Islet precursor cell (in vitro differentiated cells): ENCODE results near the gene HBD.
"Not testable (repeated sequence)": the region's sequence is repeated elsewhere in the genome, so short reads cannot be mapped to it uniquely, and the experiment has no call there.

Experiments
- DNase-seq: peaks from one replicate; pipeline ENCODE4 v3.0.0-alpha.2; 2018

Gene HBD

GRCh38 chr11:5234381-5234834, at the start of gene HBD:
Gene HBD, minus strand, starts transcription at chr11:5234483. Its CDS starts 50 bp downstream, at chr11:5234433.
- no peak for DNase-seq

- no peak for DNase-seq
Measured at GRCh38 chr11:5283882-5284281, 49.6 kb upstream of the HBD start.

- no peak for DNase-seq
Measured at GRCh38 chr11:5283086-5283485, 48.8 kb upstream of the HBD start.

DNA sequence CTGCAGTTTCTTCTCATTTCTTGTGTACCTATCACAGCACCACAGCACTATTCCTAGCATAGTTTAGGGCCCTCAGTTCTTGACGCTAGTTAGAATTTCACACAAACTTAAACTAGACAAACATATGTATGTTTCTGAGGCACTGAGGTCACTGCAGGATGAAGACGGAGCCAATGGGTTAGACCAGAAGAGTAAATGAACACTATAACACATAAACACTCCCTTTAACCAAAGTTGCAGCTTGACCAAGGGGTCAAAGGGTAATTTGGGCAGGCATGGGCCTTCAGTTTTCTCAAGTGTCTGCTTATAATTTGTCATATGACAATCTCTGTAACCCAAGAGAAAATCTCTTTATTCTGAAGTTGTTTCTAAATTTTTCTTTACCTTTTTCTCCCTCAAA, 48.3 kb upstream of the HBD start:
- no peak for DNase-seq

GRCh38 chr11:5281596-5281995, 47.3 kb upstream of the HBD start:
- DNase-seq = no peak

DNA sequence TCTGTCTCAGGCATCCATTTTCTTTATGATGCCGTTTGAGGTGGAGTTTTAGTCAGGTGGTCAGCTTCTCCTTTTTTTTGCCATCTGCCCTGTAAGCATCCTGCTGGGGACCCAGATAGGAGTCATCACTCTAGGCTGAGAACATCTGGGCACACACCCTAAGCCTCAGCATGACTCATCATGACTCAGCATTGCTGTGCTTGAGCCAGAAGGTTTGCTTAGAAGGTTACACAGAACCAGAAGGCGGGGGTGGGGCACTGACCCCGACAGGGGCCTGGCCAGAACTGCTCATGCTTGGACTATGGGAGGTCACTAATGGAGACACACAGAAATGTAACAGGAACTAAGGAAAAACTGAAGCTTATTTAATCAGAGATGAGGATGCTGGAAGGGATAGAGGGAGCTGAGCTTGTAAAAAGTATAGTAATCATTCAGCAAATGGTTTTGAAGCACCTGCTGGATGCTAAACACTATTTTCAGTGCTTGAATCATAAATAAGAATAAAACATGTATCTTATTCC, 46.4 kb upstream of the HBD start:
- peak; percentile 97 for DNase-seq

DNA sequence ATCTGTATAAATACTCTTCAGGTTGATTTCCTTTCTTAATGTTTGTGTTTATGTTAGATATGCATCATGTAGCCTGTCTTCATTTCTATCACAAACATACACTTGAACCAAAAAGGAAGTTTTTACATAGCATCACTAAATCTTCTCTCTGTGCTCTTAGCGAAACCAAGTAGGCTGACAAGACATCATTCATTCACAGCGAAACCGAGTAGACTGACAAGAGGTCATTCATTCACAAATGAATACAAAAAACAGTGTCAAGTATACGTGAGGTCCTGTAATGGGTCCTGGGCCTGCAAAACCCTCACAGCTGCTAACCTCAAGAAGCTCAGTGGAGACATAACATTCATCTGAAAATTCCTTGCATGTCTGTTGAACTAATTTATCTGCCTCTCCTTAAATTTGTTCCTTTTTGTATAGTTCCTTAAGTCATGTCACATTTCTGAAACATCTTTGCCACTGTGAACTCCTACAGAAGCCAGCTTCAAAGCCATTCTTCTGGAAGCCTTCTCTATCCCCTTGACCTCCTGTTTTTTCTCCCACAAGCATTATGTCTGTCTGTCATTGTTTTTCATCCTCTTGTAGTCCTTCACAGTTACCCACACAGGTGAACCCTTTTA, 45.3 kb upstream of the HBD start:
- DNase-seq = no peak

DNA sequence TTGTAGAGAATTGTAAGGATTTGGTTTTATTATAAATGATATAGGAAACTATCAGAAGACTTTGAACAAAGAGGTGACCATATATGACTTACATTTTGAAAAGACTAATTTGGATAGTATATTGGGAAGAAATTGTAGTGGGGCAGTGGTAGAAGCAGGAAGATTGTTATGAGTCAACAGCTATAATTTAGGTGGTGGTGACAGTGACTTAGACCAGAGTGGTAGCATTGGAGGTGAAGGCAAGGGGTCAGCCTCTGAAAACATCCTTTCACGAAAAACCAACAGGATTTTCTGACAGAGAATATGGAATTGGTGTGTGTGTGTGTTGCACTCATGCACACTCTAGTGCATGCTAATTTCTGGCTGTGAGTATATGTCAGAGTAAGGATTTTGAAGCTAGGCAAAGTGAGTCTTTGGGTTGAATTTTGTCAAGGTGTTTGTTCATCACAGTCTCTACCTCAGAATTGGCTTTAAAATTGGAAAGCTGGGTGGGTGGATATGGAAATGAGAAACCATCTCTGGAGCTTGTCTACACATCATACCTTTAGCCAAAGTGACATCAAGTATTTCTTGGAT, 43.6 kb upstream of the HBD start:
- no peak for DNase-seq

- DNase-seq = no peak
Measured at GRCh38 chr11:5276697-5277096, 42.4 kb upstream of the HBD start.

DNA sequence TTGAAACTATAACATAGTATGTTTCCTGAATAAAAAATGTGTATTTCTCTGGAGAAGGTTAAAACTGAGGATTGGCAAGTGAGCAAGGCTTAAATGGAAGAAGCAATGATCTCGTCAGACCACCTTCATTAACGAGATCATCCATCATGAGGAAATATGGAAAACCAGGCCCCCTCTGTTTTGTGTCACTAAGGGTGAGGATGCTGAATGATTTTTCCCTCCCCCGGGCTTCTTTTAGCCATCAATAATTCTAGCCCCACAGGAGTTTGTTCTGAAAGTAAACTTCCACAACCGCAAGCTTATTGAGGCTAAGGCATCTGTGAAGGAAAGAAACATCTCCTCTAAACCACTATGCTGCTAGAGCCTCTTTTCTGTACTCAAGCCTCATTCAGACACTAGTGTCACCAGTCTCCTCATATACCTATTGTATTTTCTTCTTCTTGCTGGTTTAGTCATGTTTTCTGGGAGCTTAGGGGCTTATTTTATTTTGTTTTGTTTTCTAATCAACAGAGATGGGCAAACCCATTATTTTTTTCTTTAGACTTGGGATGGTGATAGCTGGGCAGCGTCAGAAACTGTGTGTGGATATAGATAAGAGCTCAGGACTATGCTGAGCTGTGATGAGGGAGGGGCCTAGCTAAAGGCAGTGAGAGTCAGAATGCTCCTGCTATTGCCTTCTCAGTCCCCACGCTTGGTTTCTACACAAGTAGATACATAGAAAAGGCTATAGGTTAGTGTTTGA, 41.3 kb upstream of the HBD start:
- DNase-seq = no peak

DNA sequence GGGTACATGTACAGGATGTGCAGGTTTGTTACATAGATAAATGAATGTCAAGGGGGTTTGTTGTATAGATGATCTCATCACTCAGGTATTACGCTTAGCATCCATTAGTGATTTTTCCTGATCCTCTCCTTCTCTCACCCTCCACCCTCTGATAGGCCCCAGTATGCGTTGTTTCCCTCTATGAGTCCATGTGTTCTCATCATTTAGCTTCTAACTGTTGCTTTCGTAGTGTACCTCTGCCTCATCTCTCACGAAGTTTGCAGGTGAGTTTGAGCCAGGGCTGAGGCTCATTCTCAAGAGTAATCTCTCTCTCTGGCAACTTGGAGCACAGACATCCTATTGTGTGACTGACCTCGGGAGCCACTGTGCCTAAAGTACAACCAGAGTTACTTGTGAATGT, 40.1 kb upstream of the HBD start:
- peak; percentile 67 for DNase-seq

GRCh38 chr11:5272395-5273017, 38.2 kb upstream of the HBD start:
- DNase-seq = no peak

GRCh38 chr11:5269715-5270147, 35.4 kb upstream of the HBD start, which contains the start of gene HBE1:
Gene HBE1, minus strand, starts transcription at chr11:5269945. Its CDS starts 55 bp downstream, at chr11:5269890.
- no peak for DNase-seq

GRCh38 chr11:5267033-5267563, 32.8 kb upstream of the HBD start:
- DNase-seq = no peak

- DNase-seq = no peak
Measured at GRCh38 chr11:5266609-5267008, 32.3 kb upstream of the HBD start.

DNA sequence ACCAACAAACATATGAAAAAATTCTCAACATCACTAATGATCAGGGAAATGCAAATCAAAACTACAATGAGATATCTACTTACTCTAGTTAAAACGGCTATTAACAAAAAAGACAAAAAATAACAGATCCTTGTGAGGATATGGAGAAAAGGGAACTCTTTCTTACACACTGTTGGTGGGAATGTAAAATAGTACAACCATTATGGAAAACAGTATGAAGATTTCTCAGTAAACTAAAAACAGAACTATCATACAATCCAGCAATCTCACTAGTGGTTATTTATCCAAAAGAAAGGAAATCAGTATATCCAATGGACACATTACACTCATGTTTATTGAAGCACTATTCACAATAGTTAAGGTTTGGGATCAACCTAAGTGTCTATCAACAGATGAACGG, 31.5 kb upstream of the HBD start:
- DNase-seq = no peak

GRCh38 chr11:5258543-5259262, 24.4 kb upstream of the HBD start:
- DNase-seq = peak; percentile 87

- DNase-seq = no peak
Measured at GRCh38 chr11:5257296-5257695, 23.0 kb upstream of the HBD start.

DNA sequence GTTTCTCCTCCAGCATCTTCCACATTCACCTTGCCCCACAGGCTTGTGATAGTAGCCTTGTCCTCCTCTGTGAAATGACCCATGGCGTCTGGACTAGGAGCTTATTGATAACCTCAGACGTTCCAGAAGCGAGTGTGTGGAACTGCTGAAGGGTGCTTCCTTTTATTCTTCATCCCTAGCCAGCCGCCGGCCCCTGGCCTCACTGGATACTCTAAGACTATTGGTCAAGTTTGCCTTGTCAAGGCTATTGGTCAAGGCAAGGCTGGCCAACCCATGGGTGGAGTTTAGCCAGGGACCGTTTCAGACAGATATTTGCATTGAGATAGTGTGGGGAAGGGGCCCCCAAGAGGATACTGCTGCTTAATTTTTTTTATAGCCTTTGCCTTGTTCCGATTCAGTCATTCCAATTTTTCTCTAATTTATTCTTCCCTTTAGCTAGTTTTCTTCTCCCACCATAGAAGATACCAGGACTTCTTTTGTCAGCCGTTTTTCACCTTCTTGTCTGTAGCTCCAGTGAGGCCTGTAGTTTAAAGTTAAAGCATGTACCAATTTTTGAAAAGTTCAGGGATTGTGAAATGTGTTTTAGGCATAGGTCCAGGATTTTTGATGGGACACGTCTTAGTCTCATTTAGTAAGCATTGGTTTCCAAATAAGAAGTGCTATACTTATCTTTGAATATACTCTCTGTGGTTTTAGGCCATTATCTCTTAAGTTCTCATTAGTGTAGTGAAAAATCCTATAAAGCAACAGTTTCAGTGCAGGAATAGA, 20.5 kb upstream of the HBD start, which contains the start of gene HBG2:
Gene HBG2 (minus strand): TSS at position 136 of the 768 bp plus-strand sequence. CDS start 53 bp downstream, at position 83.
- not testable (repeated sequence) for DNase-seq

GRCh38 chr11:5254023-5254422, 19.7 kb upstream of the HBD start:
- DNase-seq = not testable (repeated sequence)

DNA sequence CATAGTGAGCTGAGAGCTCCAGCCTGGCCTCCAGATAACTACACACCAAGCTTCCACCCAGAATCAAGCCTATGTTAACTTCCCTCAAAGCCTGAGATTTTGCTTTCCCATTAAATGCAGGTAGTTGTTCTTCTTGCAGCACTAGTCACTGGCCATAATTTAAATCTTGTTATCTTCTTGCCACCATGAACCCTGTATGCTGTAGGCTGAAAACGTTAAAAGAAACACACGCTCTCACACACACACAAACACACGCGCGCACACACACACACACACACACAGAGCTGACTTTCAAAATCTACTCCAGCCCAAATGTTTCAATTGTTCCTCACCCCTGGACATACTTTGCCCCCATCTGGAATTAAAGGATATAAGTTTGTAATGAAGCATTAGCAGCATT, 19.2 kb upstream of the HBD start:
- not testable (repeated sequence) for DNase-seq

- no peak for DNase-seq
Measured at GRCh38 chr11:5252919-5253265, 18.6 kb upstream of the HBD start.
